Spinal cord (tissue), 10 donors: ENCODE data around the gene DPM1. TPM values are rescaled to one million over a fixed set of nuclear protein-coding genes. Genes with fewer than 3 reads are reported as not detected.

Source experiments
- DNase-seq, 6 donors: peaks; one replicate each; pipeline versions ENCODE4 v3.0.0 to v3.0.0-alpha.2; 2013 to 2015; ENCODE audit warnings: low spot score in 6 of 6, low read depth in 4 of 6
- H3K27ac ChIP-seq: one replicate; pipeline ENCODE4 v1.5.1; 2013; ENCODE audit warnings: low read depth, low read length, control low read depth
- H3K27me3 ChIP-seq: one replicate; pipeline ENCODE4 v1.6.1; 2013; ENCODE audit warnings: low read length; ENCODE audit not compliant: control insufficient read depth, insufficient read depth
- H3K36me3 ChIP-seq: one replicate; pipeline ENCODE4 v1.6.1; 2013; ENCODE audit warnings: low read length; ENCODE audit not compliant: control insufficient read depth, insufficient read depth
- H3K4me1 ChIP-seq: one replicate; pipeline ENCODE4 v1.6.1; 2013; ENCODE audit warnings: low read length; ENCODE audit not compliant: control insufficient read depth, insufficient read depth
- H3K4me3 ChIP-seq: one replicate; pipeline ENCODE4 v1.5.1; 2013; ENCODE audit warnings: low read depth, low read length, control low read depth
- H3K9me3 ChIP-seq: one replicate; pipeline ENCODE4 v1.6.1; 2013; ENCODE audit warnings: low read length; ENCODE audit not compliant: control insufficient read depth, insufficient read depth
- WGBS: methylation state at CpG from one replicate; pipeline ENCODE4 v1.1.5; 2013; ENCODE audit warnings: missing lambda C conversion rate; ENCODE audit not compliant: insufficient coverage; 5-methylcytosine and 5-hydroxymethylcytosine counted together
- polyA plus RNA-seq, 2 donors: library from polyadenylated mRNA; unstranded; fragments of 120-200 nt; gene quantifications; one replicate each; pipeline ENCODE4 v1.2.1, GENCODE V29; 2013; ENCODE audit not compliant: insufficient read length in 2 of 2
- total RNA-seq, 2 donors: library from RNA; depleted of rRNA in 1 of 2; stranded (reverse); fragments of 120-200 nt in 1 of 2; fragments of >200 nt in 1 of 2; gene quantifications; one replicate each; pipeline versions ENCODE4 v1.2.3 to v1.2.4, GENCODE V29; 2013 to 2014
- donor health status: healthy.

The DPM1 gene
- total and polyA plus RNA-seq, 4 donors: 35.5 to 50.7 (median 43.2) TPM

- Histone ChIP-seq H3K4me3 (no peak overlapping the region), H3K27me3 (no peaks in the 10 kb centered on the region), H3K27ac (no peak overlapping the region), H3K9me3 (no peaks in the 10 kb centered on the region), H3K36me3 (peaks cover 3% of the 10 kb centered on the region), H3K4me1 (peaks cover 4% of the 10 kb centered on the region)
- DNase-seq: no peak
- WGBS: no CpG with 5 or more reads among the region's 1 CpG
Measured at GRCh38 chr20:50932691-50933280, 25.5 kb downstream of the DPM1 start.

GRCh38 chr20:50932016-50932485 is 26.3 kb downstream of the DPM1 start:
- no peaks in the 10 kb centered on the region for H3K9me3 ChIP-seq
- H3K4me3 ChIP-seq: peak overlapping the region; percentile 69
- H3K27me3 ChIP-seq: no peaks in the 10 kb centered on the region
- peak overlapping the region; percentile 99 for H3K27ac ChIP-seq
- WGBS: 33% methylated on average over 4 of the region's 6 CpGs
- peaks cover 3% of the 10 kb centered on the region for H3K36me3 ChIP-seq
- H3K4me1 ChIP-seq: peaks cover 4% of the 10 kb centered on the region
- no peak for DNase-seq

- peak within 1 kb of the TSS; percentile 74 for H3K4me3 ChIP-seq
- peak; percentile 87 to 99 (median 93) for DNase-seq
- no peaks in the 10 kb centered on the region for H3K27me3 ChIP-seq
- WGBS: under 1% methylated on average over 51 of the region's 58 CpGs
- H3K9me3 ChIP-seq: no peaks in the 10 kb centered on the region
- H3K27ac ChIP-seq: peak within 1 kb of the TSS; percentile 99
- peaks cover 3% of the 10 kb centered on the region for H3K36me3 ChIP-seq
- H3K4me1 ChIP-seq: peaks cover 4% of the 10 kb centered on the region
Measured at GRCh38 chr20:50931306-50932015, 26.9 kb downstream of the DPM1 start, which contains the start of gene ADNP. ADNP (minus strand) TSS chr20:50931437; CDS start chr20:50903996, 27,441 bp downstream.

GRCh38 chr20:50930976-50931305 is 27.4 kb downstream of the DPM1 start:
- no peaks in the 10 kb centered on the region for H3K9me3 ChIP-seq
- H3K36me3 ChIP-seq: peaks cover 3% of the 10 kb centered on the region
- peaks cover 5% of the 10 kb centered on the region for H3K4me1 ChIP-seq
- under 1% methylated on average over 31 of the region's 45 CpGs for WGBS
- no peak for DNase-seq
- peak overlapping the region; percentile 69 for H3K4me3 ChIP-seq
- H3K27ac ChIP-seq: peak overlapping the region; percentile 99
- no peaks in the 10 kb centered on the region for H3K27me3 ChIP-seq

GRCh38 chr20:50930139-50930975 is 28.0 kb downstream of the DPM1 start:
- Histone ChIP-seq H3K27me3 (no peaks in the 10 kb centered on the region), H3K4me1 (peaks cover 9% of the 10 kb centered on the region), H3K27ac (peak overlapping the region; percentile 76), H3K4me3 (peak overlapping the region; percentile 74), H3K9me3 (no peaks in the 10 kb centered on the region), H3K36me3 (peaks cover 7% of the 10 kb centered on the region)
- DNase-seq: peak in 3 of 6 donors; percentile 13 to 55 (median 31)
- under 1% methylated on average over 73 of the region's 79 CpGs for WGBS

GRCh38 chr20:50929299-50930138 is 28.8 kb downstream of the DPM1 start:
- peaks cover 9% of the 10 kb centered on the region for H3K4me1 ChIP-seq
- H3K27ac ChIP-seq: peak overlapping the region; percentile 76
- peaks cover 7% of the 10 kb centered on the region for H3K36me3 ChIP-seq
- 16% methylated on average over 7 of the region's 13 CpGs for WGBS
- peak overlapping the region; percentile 74 for H3K4me3 ChIP-seq
- H3K9me3 ChIP-seq: no peaks in the 10 kb centered on the region
- peak; percentile 61 to 98 (median 84) for DNase-seq
- H3K27me3 ChIP-seq: no peaks in the 10 kb centered on the region

GRCh38 chr20:50928469-50928868 is 29.9 kb downstream of the DPM1 start:
- Histone ChIP-seq H3K27me3 (no peaks in the 10 kb centered on the region), H3K4me3 (peak overlapping the region; percentile 16), H3K36me3 (peaks cover 3% of the 10 kb centered on the region), H3K27ac (no peak overlapping the region), H3K4me1 (peaks cover 9% of the 10 kb centered on the region), H3K9me3 (no peaks in the 10 kb centered on the region)
- WGBS: no CpG with 5 or more reads among the region's 5 CpGs
- DNase-seq: no peak

GRCh38 chr20:50926530-50926929 is 31.8 kb downstream of the DPM1 start:
- Histone ChIP-seq H3K27ac (no peak overlapping the region), H3K36me3 (peaks cover 6% of the 10 kb centered on the region), H3K27me3 (no peaks in the 10 kb centered on the region), H3K9me3 (no peaks in the 10 kb centered on the region), H3K4me1 (peaks cover 5% of the 10 kb centered on the region), H3K4me3 (no peak overlapping the region)
- WGBS: no CpG with 5 or more reads among the region's 1 CpG
- no peak for DNase-seq
